Measurements from ENCODE around the gene IL1RAPL1.

Gene IL1RAPL1

DNA sequence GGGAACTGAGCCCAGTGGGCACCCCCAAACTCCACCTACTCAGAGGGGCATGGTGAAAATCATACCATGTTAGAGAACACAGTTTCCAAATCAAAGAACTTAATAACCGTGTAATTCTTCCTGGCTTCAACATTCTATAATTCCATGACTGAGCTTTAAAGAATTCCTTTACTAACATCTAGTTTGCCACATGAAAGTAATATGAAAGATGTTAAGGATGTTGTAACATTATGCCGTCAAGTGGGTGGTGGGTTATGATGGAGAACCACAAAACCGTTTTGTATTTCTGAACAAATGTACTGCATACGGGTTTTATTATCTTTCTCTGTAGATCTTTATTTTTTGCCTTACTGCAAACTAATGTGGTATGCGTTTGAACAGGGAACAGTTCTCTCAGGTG is 1079.1 kb downstream of the IL1RAPL1 start:
- no peak for DNase-seq

- no peak for DNase-seq
Observed at GRCh38 chrX:29671421-29671820, 1084.2 kb downstream of the IL1RAPL1 start.

- DNase-seq, result peak; percentile 52
Observed at GRCh38 chrX:29687687-29688086, 1100.4 kb downstream of the IL1RAPL1 start.

- DNase-seq, result peak; percentile 2
Observed at GRCh38 chrX:29690061-29690460, 1102.8 kb downstream of the IL1RAPL1 start.

GRCh38 chrX:29691044-29691443 is 1103.8 kb downstream of the IL1RAPL1 start:
- no peak for DNase-seq

- no peak for DNase-seq
Observed at GRCh38 chrX:29693912-29694311, 1106.7 kb downstream of the IL1RAPL1 start.

DNA sequence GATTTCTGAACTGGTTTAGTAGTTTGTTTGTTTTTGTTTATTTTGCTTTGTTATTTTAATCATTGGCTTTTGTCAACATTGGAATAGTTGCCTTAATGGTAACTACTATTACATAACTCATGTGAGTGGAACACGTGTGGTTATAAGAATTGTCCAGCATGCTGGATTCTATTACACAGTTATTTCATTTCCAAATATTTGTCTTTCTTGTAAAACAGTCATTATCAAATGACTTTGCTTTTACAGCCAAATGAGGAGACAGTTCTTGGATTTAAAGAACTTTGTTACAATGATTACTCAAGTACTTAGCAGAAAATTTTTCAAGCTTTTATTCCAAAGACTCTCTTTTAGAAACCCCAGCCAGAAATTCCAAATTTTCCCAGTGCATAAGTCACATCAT is 1112.0 kb downstream of the IL1RAPL1 start:
- no peak for DNase-seq

- DNase-seq, result no peak
Observed at GRCh38 chrX:29707088-29707487, 1119.8 kb downstream of the IL1RAPL1 start.

DNA sequence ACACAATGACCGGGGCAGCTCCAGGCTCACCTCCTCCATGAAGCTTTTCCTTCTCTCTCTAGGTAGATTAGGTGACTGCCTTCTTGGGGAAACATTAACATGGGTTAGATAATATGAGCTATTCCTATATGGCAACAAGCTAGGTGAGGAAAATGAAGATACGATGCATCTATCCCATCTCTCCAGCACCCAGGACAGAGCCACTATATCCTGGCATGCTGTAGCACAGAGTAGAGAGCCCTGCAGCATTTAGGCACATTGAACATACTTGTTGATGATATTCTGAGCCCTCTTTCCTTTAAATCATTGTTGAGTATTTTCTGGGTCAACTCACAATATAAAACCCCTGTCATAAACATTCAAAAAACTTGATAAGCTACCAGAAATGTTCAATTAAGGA is 1133.9 kb downstream of the IL1RAPL1 start:
- DNase-seq, result no peak

GRCh38 chrX:29724316-29724715 is 1137.1 kb downstream of the IL1RAPL1 start:
- DNase-seq, result no peak

GRCh38 chrX:29726811-29727210 is 1139.6 kb downstream of the IL1RAPL1 start:
- DNase-seq, result no peak

- peak; percentile 5 for DNase-seq
Observed at GRCh38 chrX:29728639-29729038, 1141.4 kb downstream of the IL1RAPL1 start.

DNA sequence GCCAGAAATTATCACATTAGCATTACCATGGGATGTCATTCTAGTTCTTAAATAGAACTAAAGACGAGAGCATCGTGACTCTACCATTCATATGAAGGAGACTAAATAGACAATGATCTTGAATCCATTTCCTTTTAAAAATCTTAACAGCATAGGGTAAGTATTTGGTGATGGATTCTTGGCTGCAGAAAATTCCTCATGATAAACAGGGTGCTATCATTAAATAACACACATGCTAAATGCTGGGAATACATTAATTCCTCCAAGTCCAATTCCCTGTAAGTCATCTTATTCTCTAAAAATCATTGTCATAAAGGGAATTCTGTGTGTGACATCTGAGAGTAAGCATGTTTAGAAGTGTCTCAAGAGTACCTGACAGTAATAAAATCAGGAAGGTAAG is 1157.7 kb downstream of the IL1RAPL1 start:
- DNase-seq, result no peak

DNA sequence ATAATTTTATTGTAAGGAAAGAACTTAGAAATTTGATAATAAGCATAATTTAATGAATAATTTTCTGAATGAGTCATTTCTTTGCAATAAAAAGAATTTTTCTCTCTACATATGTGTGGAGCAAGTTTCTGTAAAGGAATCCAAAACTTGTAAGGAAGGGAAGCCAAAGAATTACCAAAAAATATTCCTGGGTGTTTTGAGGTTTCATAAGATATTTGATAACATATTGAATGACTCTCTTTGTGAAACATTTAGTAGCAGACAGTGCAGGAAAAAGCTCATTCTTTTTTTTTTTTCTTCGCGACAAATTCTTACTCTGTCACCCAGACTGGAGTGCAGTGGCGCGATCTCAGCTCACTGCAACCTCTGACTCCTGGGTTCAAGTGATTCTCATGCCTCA is 1159.1 kb downstream of the IL1RAPL1 start:
- DNase-seq, result no peak

GRCh38 chrX:29762006-29762405 is 1174.8 kb downstream of the IL1RAPL1 start:
- no peak for DNase-seq

GRCh38 chrX:29775890-29776289 is 1188.6 kb downstream of the IL1RAPL1 start:
- no peak for DNase-seq

- no peak for DNase-seq
Observed at GRCh38 chrX:29787656-29788055, 1200.4 kb downstream of the IL1RAPL1 start.

GRCh38 chrX:29788991-29789699 is 1201.9 kb downstream of the IL1RAPL1 start:
- DNase-seq, result no peak

DNA sequence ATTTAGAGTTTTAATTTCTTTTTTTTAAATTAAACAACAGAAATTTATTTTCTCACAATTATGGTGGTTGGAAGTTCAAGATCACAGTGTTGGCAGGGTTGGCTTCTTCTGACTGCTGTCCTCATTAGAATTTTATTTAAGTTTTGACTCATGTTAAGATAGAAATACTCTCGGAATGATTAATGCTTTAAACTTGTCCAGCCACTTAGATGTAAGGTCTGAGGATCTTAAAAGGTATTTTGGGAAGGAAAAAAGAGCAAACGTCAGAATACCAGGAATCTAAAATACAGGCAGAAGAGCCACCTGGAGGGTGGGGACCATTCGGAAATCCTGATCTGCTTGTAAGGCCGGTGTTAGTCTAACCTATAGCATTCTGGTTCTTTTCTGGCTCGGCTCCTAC is 1205.1 kb downstream of the IL1RAPL1 start:
- DNase-seq, result no peak

DNA sequence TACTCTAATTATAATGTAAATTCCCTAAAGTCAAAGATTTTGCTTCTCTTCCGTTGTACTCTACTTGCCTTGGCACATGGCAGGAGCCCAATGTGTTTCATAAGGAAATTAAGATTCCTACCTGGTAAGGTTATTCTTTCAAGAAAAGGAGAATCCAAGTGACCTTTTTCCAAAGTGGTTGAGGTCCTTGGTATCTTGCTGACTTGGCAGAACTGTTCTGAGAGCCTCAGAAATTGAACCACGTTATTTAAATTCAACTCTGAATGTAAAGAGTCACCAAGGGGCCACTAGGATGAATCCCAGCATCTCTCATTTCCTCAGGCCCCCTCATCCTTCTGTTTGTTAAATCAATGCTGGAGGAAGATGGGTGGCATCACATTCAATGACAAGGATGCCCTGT is 1209.9 kb downstream of the IL1RAPL1 start:
- DNase-seq, result no peak

- no peak for DNase-seq
Observed at GRCh38 chrX:29798469-29798868, 1211.2 kb downstream of the IL1RAPL1 start.

DNA sequence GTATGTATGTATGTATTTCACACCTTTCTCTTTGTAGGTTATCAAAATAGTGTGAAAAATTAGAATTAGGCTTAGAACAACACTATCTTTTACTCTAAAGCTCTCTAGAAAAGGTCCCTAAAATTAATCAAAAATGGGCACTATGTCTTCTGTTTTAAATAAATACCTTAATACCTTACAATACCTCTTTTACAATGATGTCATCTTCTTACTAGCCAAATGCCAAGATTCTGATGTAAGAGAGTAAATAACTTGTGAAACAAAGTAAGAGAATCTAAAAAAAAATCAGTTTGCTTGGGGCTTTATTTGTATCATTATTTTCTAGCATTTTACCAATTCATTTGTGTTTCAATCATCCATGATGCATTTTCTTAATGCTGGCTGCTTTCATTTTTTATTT is 1225.9 kb downstream of the IL1RAPL1 start:
- DNase-seq, result peak; percentile 5

GRCh38 chrX:29824176-29824906 is 1237.1 kb downstream of the IL1RAPL1 start:
- no peak for DNase-seq

DNA sequence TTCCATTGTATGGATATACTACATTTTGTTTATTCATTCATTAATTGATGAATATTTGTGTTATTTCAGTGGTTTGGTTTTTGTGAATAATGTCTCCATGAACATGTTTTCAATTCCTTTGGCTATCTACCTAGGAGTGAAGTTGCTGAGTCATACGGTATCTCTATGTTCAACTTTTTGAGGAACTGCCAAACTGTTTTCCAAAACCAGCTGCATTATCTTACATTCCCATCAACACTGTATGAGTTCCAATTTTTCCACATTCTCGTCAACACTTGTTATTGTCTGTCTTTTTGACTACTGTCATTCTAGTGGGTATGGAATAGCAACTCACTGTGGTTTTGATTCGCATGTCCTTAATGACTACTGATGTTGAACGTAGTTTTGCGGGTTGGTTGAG is 1239.5 kb downstream of the IL1RAPL1 start:
- no peak for DNase-seq

DNA sequence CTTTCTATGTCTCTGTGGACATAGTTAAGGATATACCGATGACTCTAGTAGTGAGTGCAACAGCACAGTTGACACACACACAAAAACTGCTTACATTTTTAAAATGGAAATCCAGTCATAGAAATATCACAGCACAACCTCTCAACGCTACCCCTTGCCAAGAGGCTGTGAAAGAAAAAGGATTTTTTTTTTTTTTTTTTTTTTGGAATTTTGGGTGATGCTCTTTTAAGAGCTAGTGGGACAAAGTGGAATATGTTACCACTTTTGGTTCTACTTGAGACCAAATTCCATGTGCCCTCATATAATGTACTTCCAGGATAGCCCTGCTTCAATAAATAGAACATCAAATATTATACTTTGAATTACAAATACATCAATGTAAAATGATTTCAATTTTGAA is 1247.1 kb downstream of the IL1RAPL1 start:
- no peak for DNase-seq

Data from OCI-M1 (cell line).